ENCODE results near the gene PRM1. TPM values are rescaled to one million over a fixed set of nuclear protein-coding genes. Genes with fewer than 3 reads are reported as not detected.

PRM1 gene
- total and polyA plus RNA-seq, 2 of the 13 experiments (the other 11 are each of a cell fraction or from before 2014, with no cell fraction given), result not detected

DNA sequence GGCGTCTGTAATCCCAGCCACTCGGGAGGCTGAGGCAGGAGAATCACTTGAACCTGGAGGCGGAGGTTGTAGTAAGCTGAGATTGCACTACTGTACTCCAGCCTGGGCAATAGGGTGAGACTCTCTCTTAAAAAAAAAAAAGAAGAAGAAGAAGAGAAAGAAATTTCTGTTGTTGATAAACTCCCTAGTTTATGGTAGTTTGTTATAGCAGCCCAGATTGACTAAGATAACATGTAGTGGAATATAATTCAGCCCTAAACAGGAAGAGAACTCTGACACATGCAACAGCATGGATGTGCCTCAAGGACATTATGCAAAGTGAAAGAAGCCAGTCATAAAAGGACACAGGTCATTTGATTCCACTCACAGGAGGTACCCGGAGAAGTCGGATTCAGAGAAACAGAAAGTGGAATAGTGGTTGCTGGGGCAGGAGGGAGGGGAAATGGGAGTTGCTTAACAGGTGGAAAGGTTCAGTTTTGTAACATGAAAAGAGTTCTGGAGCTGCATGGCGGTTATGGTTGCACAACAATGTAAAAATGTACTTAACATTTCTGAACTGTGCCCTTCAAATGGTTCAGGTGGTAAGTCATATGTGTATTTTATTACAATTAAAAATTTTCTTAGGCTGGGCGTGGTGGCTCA lies 26.0 kb upstream of the PRM1 start (continued):
- TF ChIP-seq ZBED4 (CRISPR knock-in tag; IDR thresholded peaks at IDR 0.05; ENCODE audit: borderline replicate concordance) (peak; percentile 69), GTF2F1 (IDR thresholded peaks at IDR 0.05; ENCODE audit: low read length) (no peak), RARG (CRISPR knock-in tag; IDR thresholded peaks at IDR 0.05; ENCODE audit: low read depth) (no peak), ZNF550 (CRISPR knock-in tag; IDR thresholded peaks at IDR 0.05; ENCODE audit: borderline replicate concordance) (no peak), IKZF4 (CRISPR knock-in tag; IDR thresholded peaks at IDR 0.05; ENCODE audit: borderline replicate concordance, low read depth, not compliant biosample characterization) (no peak), ZNF7 (CRISPR knock-in tag; IDR thresholded peaks at IDR 0.05) (peak; percentile 100), MBD4 (IDR thresholded peaks at IDR 0.05; ENCODE audit: borderline replicate concordance, low read length) (no peak), HOXA3 (CRISPR knock-in tag; IDR thresholded peaks at IDR 0.05) (peak; percentile 86), MAF1 (CRISPR knock-in tag; IDR thresholded peaks at IDR 0.05; ENCODE audit: borderline replicate concordance) (no peak), ZNF839 (CRISPR knock-in tag; IDR thresholded peaks at IDR 0.05; ENCODE audit: borderline replicate concordance) (no peak), SUZ12 (IDR thresholded peaks at IDR 0.05; ENCODE audit: low read depth, low read length) (no peak), ZNF34 (CRISPR knock-in tag; IDR thresholded peaks at IDR 0.05; ENCODE audit: borderline replicate concordance) (0 out of 2 replicates have a peak, but pooled peaks have one; percentile 19), ZNF441 (CRISPR knock-in tag; IDR thresholded peaks at IDR 0.05; ENCODE audit: borderline replicate concordance) (peak; percentile 81; the same call in 1 of the 2 replicates), ZC3H4 (CRISPR knock-in tag; IDR thresholded peaks at IDR 0.05; ENCODE audit: borderline replicate concordance) (no peak), ZBTB46 (CRISPR knock-in tag; IDR thresholded peaks at IDR 0.05; ENCODE audit: borderline replicate concordance) (0 out of 2 replicates have a peak, but pooled peaks have one; percentile 15)
- TF ChIP-seq, protein P1, sequence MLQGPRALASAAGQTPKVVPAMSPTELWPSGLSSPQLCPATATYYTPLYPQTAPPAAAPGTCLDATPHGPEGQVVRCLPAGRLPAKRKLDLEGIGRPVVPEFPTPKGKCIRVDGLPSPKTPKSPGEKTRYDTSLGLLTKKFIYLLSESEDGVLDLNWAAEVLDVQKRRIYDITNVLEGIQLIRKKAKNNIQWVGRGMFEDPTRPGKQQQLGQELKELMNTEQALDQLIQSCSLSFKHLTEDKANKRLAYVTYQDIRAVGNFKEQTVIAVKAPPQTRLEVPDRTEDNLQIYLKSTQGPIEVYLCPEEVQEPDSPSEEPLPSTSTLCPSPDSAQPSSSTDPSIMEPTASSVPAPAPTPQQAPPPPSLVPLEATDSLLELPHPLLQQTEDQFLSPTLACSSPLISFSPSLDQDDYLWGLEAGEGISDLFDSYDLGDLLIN (CRISPR knock-in tag; IDR thresholded peaks at IDR 0.05; ENCODE audit: borderline replicate concordance), result no peak
- TF ChIP-seq, protein P2, sequence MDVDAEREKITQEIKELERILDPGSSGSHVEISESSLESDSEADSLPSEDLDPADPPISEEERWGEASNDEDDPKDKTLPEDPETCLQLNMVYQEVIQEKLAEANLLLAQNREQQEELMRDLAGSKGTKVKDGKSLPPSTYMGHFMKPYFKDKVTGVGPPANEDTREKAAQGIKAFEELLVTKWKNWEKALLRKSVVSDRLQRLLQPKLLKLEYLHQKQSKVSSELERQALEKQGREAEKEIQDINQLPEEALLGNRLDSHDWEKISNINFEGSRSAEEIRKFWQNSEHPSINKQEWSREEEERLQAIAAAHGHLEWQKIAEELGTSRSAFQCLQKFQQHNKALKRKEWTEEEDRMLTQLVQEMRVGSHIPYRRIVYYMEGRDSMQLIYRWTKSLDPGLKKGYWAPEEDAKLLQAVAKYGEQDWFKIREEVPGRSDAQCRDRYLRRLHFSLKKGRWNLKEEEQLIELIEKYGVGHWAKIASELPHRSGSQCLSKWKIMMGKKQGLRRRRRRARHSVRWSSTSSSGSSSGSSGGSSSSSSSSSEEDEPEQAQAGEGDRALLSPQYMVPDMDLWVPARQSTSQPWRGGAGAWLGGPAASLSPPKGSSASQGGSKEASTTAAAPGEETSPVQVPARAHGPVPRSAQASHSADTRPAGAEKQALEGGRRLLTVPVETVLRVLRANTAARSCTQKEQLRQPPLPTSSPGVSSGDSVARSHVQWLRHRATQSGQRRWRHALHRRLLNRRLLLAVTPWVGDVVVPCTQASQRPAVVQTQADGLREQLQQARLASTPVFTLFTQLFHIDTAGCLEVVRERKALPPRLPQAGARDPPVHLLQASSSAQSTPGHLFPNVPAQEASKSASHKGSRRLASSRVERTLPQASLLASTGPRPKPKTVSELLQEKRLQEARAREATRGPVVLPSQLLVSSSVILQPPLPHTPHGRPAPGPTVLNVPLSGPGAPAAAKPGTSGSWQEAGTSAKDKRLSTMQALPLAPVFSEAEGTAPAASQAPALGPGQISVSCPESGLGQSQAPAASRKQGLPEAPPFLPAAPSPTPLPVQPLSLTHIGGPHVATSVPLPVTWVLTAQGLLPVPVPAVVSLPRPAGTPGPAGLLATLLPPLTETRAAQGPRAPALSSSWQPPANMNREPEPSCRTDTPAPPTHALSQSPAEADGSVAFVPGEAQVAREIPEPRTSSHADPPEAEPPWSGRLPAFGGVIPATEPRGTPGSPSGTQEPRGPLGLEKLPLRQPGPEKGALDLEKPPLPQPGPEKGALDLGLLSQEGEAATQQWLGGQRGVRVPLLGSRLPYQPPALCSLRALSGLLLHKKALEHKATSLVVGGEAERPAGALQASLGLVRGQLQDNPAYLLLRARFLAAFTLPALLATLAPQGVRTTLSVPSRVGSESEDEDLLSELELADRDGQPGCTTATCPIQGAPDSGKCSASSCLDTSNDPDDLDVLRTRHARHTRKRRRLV (CRISPR knock-in tag; IDR thresholded peaks at IDR 0.05), result 0 out of 2 replicates have a peak, but pooled peaks have one; percentile 71
